ENCODE data around the gene STPG4. TPM values are rescaled to one million over a fixed set of nuclear protein-coding genes. Genes with fewer than 3 reads are reported as not detected.

STPG4 gene
- total RNA-seq, 1 experiment from 2014 or later: not detected

DNA sequence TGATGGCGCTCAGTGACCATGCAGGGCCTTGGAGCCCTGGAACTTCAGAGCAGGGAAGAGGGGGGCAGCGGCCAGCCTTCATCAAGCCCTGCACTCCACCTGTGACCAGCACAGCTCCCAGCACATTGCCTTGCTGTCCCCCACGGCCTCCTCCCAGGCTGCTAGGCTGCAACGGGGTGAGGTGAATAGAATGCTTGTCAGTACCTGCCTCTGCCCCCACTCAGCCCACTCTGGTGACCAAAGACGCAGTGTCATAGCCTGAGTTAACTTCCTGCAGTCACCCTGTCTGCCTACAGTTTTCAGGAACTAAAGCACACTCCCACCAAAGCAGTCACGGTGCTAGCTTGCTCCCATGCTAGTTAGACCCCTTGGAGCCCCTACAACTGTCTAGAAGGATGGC, 72.1 kb downstream of the STPG4 start:
- no peaks in the 10 kb centered on the region for H3K27me3 ChIP-seq (ENCODE audit: low read length)
- no peaks in the 10 kb centered on the region for H3K9me2 ChIP-seq (replicated peaks; ENCODE audit: insufficient read depth, low read length)
- H4K20me1 ChIP-seq (ENCODE audit: insufficient read depth, low read depth, low read length): no peaks in the 10 kb centered on the region
- no peak overlapping the region for H3K4me2 ChIP-seq (ENCODE audit: low read depth, low read length, poor library complexity, severe bottlenecking)
- H2AFZ ChIP-seq (ENCODE audit: low read length): no peak overlapping the region
- no peak overlapping the region for H3K9ac ChIP-seq (ENCODE audit: low read length)
- H3K9me3 ChIP-seq (ENCODE audit: low read length): no peaks in the 10 kb centered on the region
- no peaks in the 10 kb centered on the region for H3K4me1 ChIP-seq (ENCODE audit: low read length)
- no peaks in the 10 kb centered on the region for H3K36me3 ChIP-seq (ENCODE audit: insufficient read depth, low read length)
- no peak overlapping the region for H3K4me3 ChIP-seq (ENCODE audit: low read length)
- H3K79me2 ChIP-seq (ENCODE audit: low read length): no peaks in the 10 kb centered on the region
- no peak for DNase-seq
- H3K27ac ChIP-seq (ENCODE audit: low read length): no peak overlapping the region

DNA sequence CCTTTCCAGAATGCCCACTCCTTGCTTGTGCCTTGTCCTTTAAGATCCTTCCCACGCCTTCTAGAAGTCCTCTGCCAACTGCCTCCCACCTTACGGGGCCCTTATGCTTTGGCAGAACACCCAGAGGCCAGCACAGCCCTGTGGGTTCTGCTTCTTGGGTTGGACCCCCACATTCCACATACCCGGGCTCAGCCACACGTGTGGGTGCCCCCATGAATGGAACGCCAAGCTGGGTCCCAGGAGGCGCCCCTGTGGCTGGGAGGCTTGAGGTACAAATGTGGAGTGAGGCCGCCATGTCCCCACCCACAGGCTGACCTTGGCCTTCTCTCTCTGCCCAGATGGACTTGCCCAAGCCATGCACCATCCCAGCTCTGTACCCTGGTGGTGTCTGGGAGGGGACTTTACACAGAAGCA, 74.2 kb downstream of the STPG4 start:
- Histone ChIP-seq H3K9me2 (replicated peaks; ENCODE audit: insufficient read depth, low read length) (no peaks in the 10 kb centered on the region), H3K36me3 (ENCODE audit: insufficient read depth, low read length) (no peaks in the 10 kb centered on the region), H3K4me2 (ENCODE audit: low read depth, low read length, poor library complexity, severe bottlenecking) (no peak overlapping the region), H3K4me3 (ENCODE audit: low read length) (no peak overlapping the region), H3K9ac (ENCODE audit: low read length) (no peak overlapping the region), H3K9me3 (ENCODE audit: low read length) (no peaks in the 10 kb centered on the region), H4K20me1 (ENCODE audit: insufficient read depth, low read depth, low read length) (no peaks in the 10 kb centered on the region; the same call in 1 of the 2 replicates), H3K27ac (ENCODE audit: low read length) (no peak overlapping the region), H2AFZ (ENCODE audit: low read length) (no peak overlapping the region), H3K27me3 (ENCODE audit: low read length) (no peaks in the 10 kb centered on the region), H3K79me2 (ENCODE audit: low read length) (no peaks in the 10 kb centered on the region), H3K4me1 (ENCODE audit: low read length) (no peaks in the 10 kb centered on the region)
- DNase-seq: no peak

DNA sequence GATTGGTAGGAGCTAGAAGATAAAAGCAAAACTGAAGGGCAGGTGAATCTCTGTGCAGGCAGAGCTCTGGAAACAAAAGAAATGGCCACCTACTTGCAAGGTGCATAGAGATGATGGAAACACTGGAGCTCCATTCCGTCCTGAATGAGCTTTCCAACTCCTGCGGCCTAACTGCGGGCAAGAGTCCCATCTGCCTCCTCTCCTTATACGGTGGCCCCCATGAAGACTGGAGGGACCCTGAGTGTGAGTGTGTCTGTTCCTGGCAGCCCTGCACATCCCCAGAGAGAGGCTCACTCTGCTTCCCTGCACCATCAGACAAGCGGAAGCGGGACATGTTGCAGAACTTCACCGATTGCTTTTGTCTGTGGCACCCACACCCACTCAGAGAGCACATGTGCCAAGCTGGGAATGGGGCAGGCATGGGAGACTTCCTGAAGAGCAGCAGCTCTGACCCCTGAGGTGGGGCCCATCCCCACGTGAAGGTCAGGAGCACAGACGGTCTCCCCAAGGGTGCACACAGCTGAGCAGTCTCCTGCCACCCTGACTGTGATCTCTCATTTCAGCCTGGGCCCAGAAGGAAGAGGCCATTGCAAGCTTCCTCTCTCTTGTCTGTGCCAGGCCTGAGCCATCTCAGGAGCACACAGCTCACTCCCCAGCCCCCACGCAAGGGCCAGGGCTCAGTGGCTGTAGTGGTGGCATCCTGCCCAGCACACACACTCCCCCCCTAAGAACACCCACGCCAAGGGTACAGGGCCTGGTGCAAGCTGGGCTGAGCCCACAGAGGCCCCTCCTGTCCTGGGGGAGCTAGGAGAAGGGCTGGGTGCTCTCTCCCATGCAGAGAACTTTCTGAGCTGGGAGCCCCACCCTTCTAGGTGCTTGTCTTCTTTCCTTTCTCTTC, 75.3 kb downstream of the STPG4 start:
- Histone ChIP-seq H3K4me3 (ENCODE audit: low read length) (no peak overlapping the region), H3K27ac (ENCODE audit: low read length) (no peak overlapping the region), H4K20me1 (ENCODE audit: insufficient read depth, low read depth, low read length) (no peaks in the 10 kb centered on the region; the same call in 1 of the 2 replicates), H3K4me2 (ENCODE audit: low read depth, low read length, poor library complexity, severe bottlenecking) (no peak overlapping the region), H3K27me3 (ENCODE audit: low read length) (no peaks in the 10 kb centered on the region), H3K9ac (ENCODE audit: low read length) (no peak overlapping the region), H3K9me3 (ENCODE audit: low read length) (no peaks in the 10 kb centered on the region), H3K4me1 (ENCODE audit: low read length) (no peaks in the 10 kb centered on the region), H3K79me2 (ENCODE audit: low read length) (no peaks in the 10 kb centered on the region), H2AFZ (ENCODE audit: low read length) (no peak overlapping the region), H3K36me3 (ENCODE audit: insufficient read depth, low read length) (no peaks in the 10 kb centered on the region), H3K9me2 (replicated peaks; ENCODE audit: insufficient read depth, low read length) (no peaks in the 10 kb centered on the region)
- no peak for DNase-seq

DNA sequence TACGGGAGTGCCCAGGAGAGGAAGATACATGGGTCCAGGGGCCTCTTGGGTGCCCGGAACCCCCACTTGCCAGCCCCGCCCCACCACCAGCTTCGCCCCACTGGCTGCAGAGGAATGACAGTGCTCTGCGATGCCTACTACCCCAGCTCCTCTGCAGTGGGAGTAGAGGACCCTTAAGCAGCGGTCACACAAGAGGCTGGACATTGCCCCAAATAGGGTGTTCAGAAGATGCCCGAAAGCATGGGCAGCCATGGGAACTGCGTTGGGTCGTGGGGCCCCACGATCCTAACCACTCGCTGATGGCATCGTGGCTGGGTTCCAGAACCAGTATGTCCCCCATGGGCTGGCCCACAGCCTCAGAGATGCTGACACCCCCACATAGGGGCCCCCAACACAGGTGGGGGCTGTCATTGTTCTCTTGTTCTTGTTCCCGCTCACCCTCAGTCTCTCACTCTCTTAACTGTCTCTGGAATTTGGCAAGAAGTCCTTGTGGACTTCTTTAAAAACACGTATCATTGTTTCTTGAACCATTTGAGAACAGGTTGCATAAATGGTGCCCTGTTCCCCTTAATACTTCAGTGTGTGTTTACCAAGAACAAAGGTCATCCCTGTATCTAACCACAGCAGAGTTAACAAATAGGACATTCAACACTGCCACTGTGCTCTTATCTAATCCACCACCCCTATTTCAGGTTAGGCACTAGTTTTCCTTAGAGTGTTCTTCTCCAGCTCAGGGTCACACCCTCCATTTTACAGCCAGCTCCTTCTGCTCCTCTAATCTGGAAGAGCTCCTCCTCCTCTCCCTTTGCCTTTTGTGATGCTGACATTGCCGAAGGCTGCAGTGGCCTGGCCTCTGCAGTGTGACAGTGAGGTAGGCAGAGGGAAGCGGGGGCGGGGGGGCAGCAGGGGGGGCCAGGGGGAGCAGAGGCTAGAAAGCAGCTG, 76.3 kb downstream of the STPG4 start:
- H3K9ac ChIP-seq (ENCODE audit: low read length): no peak overlapping the region
- H3K4me3 ChIP-seq (ENCODE audit: low read length): no peak overlapping the region
- no peaks in the 10 kb centered on the region for H3K79me2 ChIP-seq (ENCODE audit: low read length)
- H3K9me2 ChIP-seq (replicated peaks; ENCODE audit: insufficient read depth, low read length): no peaks in the 10 kb centered on the region
- H3K27me3 ChIP-seq (ENCODE audit: low read length): no peaks in the 10 kb centered on the region
- H3K4me1 ChIP-seq (ENCODE audit: low read length): no peaks in the 10 kb centered on the region
- H3K27ac ChIP-seq (ENCODE audit: low read length): no peak overlapping the region
- H2AFZ ChIP-seq (ENCODE audit: low read length): no peak overlapping the region
- no peaks in the 10 kb centered on the region; the same call in 1 of the 2 replicates for H4K20me1 ChIP-seq (ENCODE audit: insufficient read depth, low read depth, low read length)
- no peaks in the 10 kb centered on the region for H3K36me3 ChIP-seq (ENCODE audit: insufficient read depth, low read length)
- DNase-seq: no peak
- no peaks in the 10 kb centered on the region for H3K9me3 ChIP-seq (ENCODE audit: low read length)
- no peak overlapping the region for H3K4me2 ChIP-seq (ENCODE audit: low read depth, low read length, poor library complexity, severe bottlenecking)

DNA sequence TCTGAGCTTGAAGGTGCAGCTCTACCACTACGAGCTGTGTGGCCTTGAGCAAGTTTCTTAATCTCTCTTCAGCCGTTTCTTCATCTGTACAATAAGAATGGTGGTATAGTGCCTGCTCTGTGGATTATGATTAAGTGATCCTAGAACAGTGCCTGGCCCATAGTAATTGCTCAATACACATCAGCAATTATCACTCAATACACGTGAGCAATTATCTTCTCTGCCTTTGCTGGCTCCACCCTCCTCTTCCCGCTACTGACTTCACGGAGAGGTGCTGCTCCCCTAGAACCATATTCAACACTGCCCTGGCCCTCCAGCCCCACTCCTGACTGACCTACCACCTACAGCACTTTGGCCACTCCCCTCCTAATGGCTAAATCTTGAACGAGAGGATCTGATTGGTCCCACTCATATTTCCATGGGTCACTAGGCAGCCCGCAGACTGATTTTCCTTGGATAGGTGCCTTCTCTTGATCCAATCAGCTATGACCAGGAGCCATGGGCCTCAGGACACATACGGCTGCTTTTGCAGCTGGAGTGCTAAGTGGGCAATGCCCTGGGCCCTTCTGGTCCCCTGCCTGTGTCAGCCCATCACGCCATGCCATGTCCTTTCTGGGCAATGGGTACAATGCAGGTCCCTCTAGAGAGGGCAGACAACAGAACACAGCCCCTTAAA, 77.5 kb downstream of the STPG4 start:
- Histone ChIP-seq H3K79me2 (ENCODE audit: low read length) (no peaks in the 10 kb centered on the region), H3K4me2 (ENCODE audit: low read depth, low read length, poor library complexity, severe bottlenecking) (no peak overlapping the region), H3K27me3 (ENCODE audit: low read length) (no peaks in the 10 kb centered on the region), H3K9me3 (ENCODE audit: low read length) (no peaks in the 10 kb centered on the region), H3K36me3 (ENCODE audit: insufficient read depth, low read length) (no peaks in the 10 kb centered on the region), H4K20me1 (ENCODE audit: insufficient read depth, low read depth, low read length) (no peaks in the 10 kb centered on the region; the same call in 1 of the 2 replicates), H3K4me3 (ENCODE audit: low read length) (no peak overlapping the region), H2AFZ (ENCODE audit: low read length) (no peak overlapping the region), H3K9ac (ENCODE audit: low read length) (no peak overlapping the region), H3K27ac (ENCODE audit: low read length) (no peak overlapping the region), H3K4me1 (ENCODE audit: low read length) (peaks cover 1% of the 10 kb centered on the region), H3K9me2 (replicated peaks; ENCODE audit: insufficient read depth, low read length) (no peaks in the 10 kb centered on the region)
- no peak for DNase-seq

DNA sequence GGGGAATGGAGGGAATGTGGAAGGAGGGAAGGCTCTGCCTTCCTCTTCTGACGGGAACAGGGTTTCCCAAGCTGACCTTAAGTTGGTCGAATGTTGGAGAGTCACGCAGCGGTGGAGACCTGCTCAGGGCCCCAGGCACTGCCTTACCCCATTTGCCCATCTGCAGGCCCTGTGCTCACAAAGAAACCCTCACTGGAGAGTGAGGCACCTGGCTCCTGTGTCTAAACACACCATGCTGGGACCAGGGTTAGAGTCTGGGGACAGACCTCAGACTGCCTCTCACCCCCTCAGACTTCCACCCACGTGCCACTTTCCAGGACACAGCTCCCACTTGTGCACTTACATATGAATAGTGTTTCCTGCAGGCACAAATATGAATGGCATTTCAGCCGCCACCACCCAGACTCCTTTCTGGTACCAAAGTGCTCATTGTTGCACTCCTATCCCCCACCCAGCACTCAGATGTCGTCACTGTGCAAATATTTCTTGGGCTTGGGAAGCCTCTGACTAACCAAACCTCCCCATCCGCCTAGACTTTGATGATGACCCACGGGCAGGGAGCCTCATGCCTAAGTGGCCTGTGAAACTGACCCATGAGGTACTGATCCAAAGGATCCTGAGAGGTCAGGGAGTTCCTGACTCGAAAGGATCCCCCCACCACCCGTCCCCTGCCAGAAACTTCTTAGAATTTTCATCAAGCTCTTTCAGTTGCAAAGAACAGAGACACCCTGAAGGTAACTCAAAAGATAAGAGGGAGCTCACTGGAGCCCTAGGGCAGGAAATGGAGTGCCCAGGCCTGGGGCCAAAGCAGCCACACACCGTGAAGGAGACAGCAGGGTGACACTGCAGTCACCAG, 78.3 kb downstream of the STPG4 start:
- H3K4me1 ChIP-seq (ENCODE audit: low read length): peaks cover 9% of the 10 kb centered on the region
- H3K9me3 ChIP-seq (ENCODE audit: low read length): no peaks in the 10 kb centered on the region
- DNase-seq: no peak
- peaks cover 3% of the 10 kb centered on the region; the same call in 1 of the 2 replicates for H3K36me3 ChIP-seq (ENCODE audit: insufficient read depth, low read length)
- no peak overlapping the region for H3K4me3 ChIP-seq (ENCODE audit: low read length)
- H3K9ac ChIP-seq (ENCODE audit: low read length): no peak overlapping the region
- no peak overlapping the region for H2AFZ ChIP-seq (ENCODE audit: low read length)
- H3K27me3 ChIP-seq (ENCODE audit: low read length): no peaks in the 10 kb centered on the region
- H3K27ac ChIP-seq (ENCODE audit: low read length): no peak overlapping the region
- H3K79me2 ChIP-seq (ENCODE audit: low read length): no peaks in the 10 kb centered on the region
- H4K20me1 ChIP-seq (ENCODE audit: insufficient read depth, low read depth, low read length): no peaks in the 10 kb centered on the region; the same call in 1 of the 2 replicates
- H3K9me2 ChIP-seq (replicated peaks; ENCODE audit: insufficient read depth, low read length): no peaks in the 10 kb centered on the region
- no peak overlapping the region for H3K4me2 ChIP-seq (ENCODE audit: low read depth, low read length, poor library complexity, severe bottlenecking)

DNA sequence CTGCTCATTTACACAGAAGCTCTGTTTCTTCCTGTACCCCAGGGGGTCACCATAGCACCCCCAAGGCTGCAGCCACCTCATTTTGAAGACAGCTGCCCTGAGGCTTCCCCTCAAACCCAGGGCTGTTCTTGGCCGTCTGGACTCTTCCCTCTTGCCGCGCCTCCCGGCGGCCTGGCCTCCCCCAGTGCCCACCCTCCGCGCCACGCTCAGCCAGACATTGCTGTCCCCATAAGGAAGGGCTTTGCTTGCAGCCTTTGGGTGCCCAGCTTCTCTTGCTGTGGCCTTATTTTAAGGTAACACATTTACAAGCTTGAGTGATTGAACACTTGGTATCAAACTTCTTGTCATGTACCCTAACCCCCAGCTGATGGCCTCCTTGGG, 79.0 kb downstream of the STPG4 start:
- no peaks in the 10 kb centered on the region for H3K9me3 ChIP-seq (ENCODE audit: low read length)
- peaks cover 7% of the 10 kb centered on the region; the same call in 1 of the 2 replicates for H3K36me3 ChIP-seq (ENCODE audit: insufficient read depth, low read length)
- H3K4me2 ChIP-seq (ENCODE audit: low read depth, low read length, poor library complexity, severe bottlenecking): no peak overlapping the region
- no peaks in the 10 kb centered on the region for H3K79me2 ChIP-seq (ENCODE audit: low read length)
- H3K27me3 ChIP-seq (ENCODE audit: low read length): no peaks in the 10 kb centered on the region
- H2AFZ ChIP-seq (ENCODE audit: low read length): no peak overlapping the region
- H3K9ac ChIP-seq (ENCODE audit: low read length): no peak overlapping the region
- H3K27ac ChIP-seq (ENCODE audit: low read length): no peak overlapping the region
- no peaks in the 10 kb centered on the region; the same call in 1 of the 2 replicates for H4K20me1 ChIP-seq (ENCODE audit: insufficient read depth, low read depth, low read length)
- H3K4me1 ChIP-seq (ENCODE audit: low read length): peaks cover 15% of the 10 kb centered on the region
- no peaks in the 10 kb centered on the region for H3K9me2 ChIP-seq (replicated peaks; ENCODE audit: insufficient read depth, low read length)
- DNase-seq: no peak
- no peak overlapping the region for H3K4me3 ChIP-seq (ENCODE audit: low read length)
